HepG2 (cell line): Measurements from ENCODE around the gene SDC4. TPM values are rescaled to one million over a fixed set of nuclear protein-coding genes. Genes with fewer than 3 reads are reported as not detected.

Source experiments
- SNAPC4 ChIP-seq: sonication (generic); formaldehyde crosslinking; IDR thresholded peaks from 2 replicates; pipeline ENCODE4 v1.4.0; 2020; ENCODE audit warnings: mild to moderate bottlenecking, missing genetic modification reagents
- ZMAT3 ChIP-seq: sonication (generic); formaldehyde crosslinking; conservative IDR thresholded peaks from 2 replicates; pipeline ENCODE4 v1.7.0; 2021; ENCODE audit warnings: missing genetic modification reagents
- ZNF205 ChIP-seq: IDR thresholded peaks from 2 replicates; pipeline ENCODE4 v1.6.1; 2018; ENCODE audit warnings: missing biosample characterization, missing genetic modification reagents
- ZNF333 ChIP-seq: sonication (generic); formaldehyde crosslinking; IDR thresholded peaks from 2 replicates; pipeline ENCODE4 v1.4.0; 2020; ENCODE audit warnings: mild to moderate bottlenecking, missing genetic modification reagents, borderline replicate concordance
- ZNF34 ChIP-seq: sonication (generic); formaldehyde crosslinking; IDR thresholded peaks from 2 replicates; pipeline ENCODE4 v1.4.0; 2020; ENCODE audit warnings: mild to moderate bottlenecking, missing genetic modification reagents, borderline replicate concordance
- ZNF350 ChIP-seq: sonication (generic); formaldehyde crosslinking; IDR thresholded peaks from 2 replicates; pipeline ENCODE4 v1.4.0; 2020; ENCODE audit warnings: mild to moderate bottlenecking, low read depth, missing genetic modification reagents, borderline replicate concordance
- polyA plus RNA-seq, 8 experiments: library from polyadenylated mRNA; depleted of rRNA in 3 of 8; stranded (reverse) in 7 of 8; unstranded in 1 of 8; fragments of >200 nt; fragmentation: Illumina TruSeq in 4 of 8; extraction: Trizol in 4 of 8; gene quantifications; 2 replicates each; pipeline versions ENCODE4 v1.2.1 to v1.2.3, GENCODE V29; 2011 to 2016; ENCODE audit warnings: low read depth in 4 of 8, missing spikeins in 1 of 8, mixed read lengths in 1 of 8; ENCODE audit not compliant: insufficient read depth in 1 of 8
- total RNA-seq, 5 experiments: library from RNA; depleted of rRNA; stranded (reverse); fragments of >200 nt; fragmentation: Illumina TruSeq; extraction: Trizol; gene quantifications; 2 replicates each; pipeline ENCODE4 v1.2.3, GENCODE V29; 2016; ENCODE audit warnings: low read depth in 1 of 5

The SDC4 gene
- total and polyA plus RNA-seq, 2 of the 13 experiments (the other 11 are each of a cell fraction or from before 2014, with no cell fraction given), result 49.0 to 65.1 TPM

GRCh38 chr20:45374101-45374467, 25.9 kb upstream of the SDC4 start (continued):
- TF ChIP-seq SNAPC4 (CRISPR knock-in tag) (no peak), ZNF350 (CRISPR knock-in tag) (0 out of 2 replicates have a peak, but pooled peaks have one; percentile 23), ZNF34 (CRISPR knock-in tag) (no peak), ZNF333 (CRISPR knock-in tag) (0 out of 2 replicates have a peak, but pooled peaks have one; percentile 28), ZMAT3 (CRISPR knock-in tag) (no peak), ZNF205 (CRISPR knock-in tag) (peak; percentile 15; the same call in 1 of the 2 replicates)
